Ascending aorta (tissue), 2 donors: ENCODE measurements around the gene RNF187. TPM values are rescaled to one million over a fixed set of nuclear protein-coding genes. Genes with fewer than 3 reads are reported as not detected.

Source experiments
- DNase-seq, 2 donors: peaks; one replicate each; pipeline ENCODE4 v3.0.0-alpha.2; 2019; ENCODE audit warnings: low spot score in 2 of 2
- H3K27ac ChIP-seq, 2 donors: fragments of 200-600 bp; sonication (generic); one replicate each; pipeline ENCODE4 v1.5.1; 2016 to 2017; ENCODE audit warnings: mild to moderate bottlenecking in 1 of 2
- H3K27me3 ChIP-seq: fragments of 200-600 bp; sonication (generic); one replicate; pipeline ENCODE4 v1.5.1; 2017
- H3K36me3 ChIP-seq, 2 donors: fragments of 200-600 bp; sonication (generic); one replicate each; pipeline ENCODE4 v1.5.1; 2016
- H3K4me1 ChIP-seq, 2 donors: fragments of 200-600 bp; sonication (generic); one replicate each; pipeline ENCODE4 v1.5.1; 2016 to 2017; ENCODE audit warnings: mild to moderate bottlenecking in 1 of 2
- H3K4me3 ChIP-seq, 2 donors: fragments of 200-600 bp; sonication (generic); one replicate each; pipeline ENCODE4 v1.5.1; 2016 to 2017; ENCODE audit warnings: mild to moderate bottlenecking in 1 of 2
- H3K9me3 ChIP-seq, 2 donors: fragments of 200-600 bp; sonication (generic); one replicate each; pipeline ENCODE4 v1.5.1; 2016
- intact Hi-C: fragments of 100-400 bp; cut with DNase I; formaldehyde crosslinking; loops from one replicate; pipeline ENCODE4 v1.15.1; 2023
- total RNA-seq: library from RNA; depleted of rRNA; stranded (reverse); fragments of >200 nt; gene quantifications from one replicate; pipeline ENCODE4 v1.1.0, GENCODE V29; 2016
- TF ChIP-seq, protein P1 (sequence below), 3 experiments: fragments of 200-600 bp in 2 of 3; fragments of 450-650 bp in 1 of 3; sonication (generic) in 2 of 3; IDR thresholded peaks; one replicate each; pipeline ENCODE4 v1.5.1; 2016 to 2019; ENCODE audit warnings: antibody characterized with exemption in 3 of 3, mild to moderate bottlenecking in 1 of 3, moderate library complexity in 1 of 3

The RNF187 gene
- total RNA-seq, 1 donor from 2014 or later: 24.3 TPM

GRCh38 chr1:228490120-228491078 lies 3.2 kb downstream of the RNF187 start:
- Histone ChIP-seq H3K4me3 (no peak overlapping the region), H3K27ac (no peak overlapping the region), H3K36me3 (peaks cover 30 to 42% of the 10 kb centered on the region in 2 donors), H3K27me3 (no peaks in the 10 kb centered on the region), H3K4me1 (peaks cover 15 to 27% of the 10 kb centered on the region in 2 donors), H3K9me3 (no peaks in the 10 kb centered on the region)
- DNase-seq: no peak
- intact Hi-C loops: no loop called here
- TF ChIP-seq, protein P1, sequence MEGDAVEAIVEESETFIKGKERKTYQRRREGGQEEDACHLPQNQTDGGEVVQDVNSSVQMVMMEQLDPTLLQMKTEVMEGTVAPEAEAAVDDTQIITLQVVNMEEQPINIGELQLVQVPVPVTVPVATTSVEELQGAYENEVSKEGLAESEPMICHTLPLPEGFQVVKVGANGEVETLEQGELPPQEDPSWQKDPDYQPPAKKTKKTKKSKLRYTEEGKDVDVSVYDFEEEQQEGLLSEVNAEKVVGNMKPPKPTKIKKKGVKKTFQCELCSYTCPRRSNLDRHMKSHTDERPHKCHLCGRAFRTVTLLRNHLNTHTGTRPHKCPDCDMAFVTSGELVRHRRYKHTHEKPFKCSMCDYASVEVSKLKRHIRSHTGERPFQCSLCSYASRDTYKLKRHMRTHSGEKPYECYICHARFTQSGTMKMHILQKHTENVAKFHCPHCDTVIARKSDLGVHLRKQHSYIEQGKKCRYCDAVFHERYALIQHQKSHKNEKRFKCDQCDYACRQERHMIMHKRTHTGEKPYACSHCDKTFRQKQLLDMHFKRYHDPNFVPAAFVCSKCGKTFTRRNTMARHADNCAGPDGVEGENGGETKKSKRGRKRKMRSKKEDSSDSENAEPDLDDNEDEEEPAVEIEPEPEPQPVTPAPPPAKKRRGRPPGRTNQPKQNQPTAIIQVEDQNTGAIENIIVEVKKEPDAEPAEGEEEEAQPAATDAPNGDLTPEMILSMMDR (IDR thresholded peaks at IDR 0.05): no peak

DNA sequence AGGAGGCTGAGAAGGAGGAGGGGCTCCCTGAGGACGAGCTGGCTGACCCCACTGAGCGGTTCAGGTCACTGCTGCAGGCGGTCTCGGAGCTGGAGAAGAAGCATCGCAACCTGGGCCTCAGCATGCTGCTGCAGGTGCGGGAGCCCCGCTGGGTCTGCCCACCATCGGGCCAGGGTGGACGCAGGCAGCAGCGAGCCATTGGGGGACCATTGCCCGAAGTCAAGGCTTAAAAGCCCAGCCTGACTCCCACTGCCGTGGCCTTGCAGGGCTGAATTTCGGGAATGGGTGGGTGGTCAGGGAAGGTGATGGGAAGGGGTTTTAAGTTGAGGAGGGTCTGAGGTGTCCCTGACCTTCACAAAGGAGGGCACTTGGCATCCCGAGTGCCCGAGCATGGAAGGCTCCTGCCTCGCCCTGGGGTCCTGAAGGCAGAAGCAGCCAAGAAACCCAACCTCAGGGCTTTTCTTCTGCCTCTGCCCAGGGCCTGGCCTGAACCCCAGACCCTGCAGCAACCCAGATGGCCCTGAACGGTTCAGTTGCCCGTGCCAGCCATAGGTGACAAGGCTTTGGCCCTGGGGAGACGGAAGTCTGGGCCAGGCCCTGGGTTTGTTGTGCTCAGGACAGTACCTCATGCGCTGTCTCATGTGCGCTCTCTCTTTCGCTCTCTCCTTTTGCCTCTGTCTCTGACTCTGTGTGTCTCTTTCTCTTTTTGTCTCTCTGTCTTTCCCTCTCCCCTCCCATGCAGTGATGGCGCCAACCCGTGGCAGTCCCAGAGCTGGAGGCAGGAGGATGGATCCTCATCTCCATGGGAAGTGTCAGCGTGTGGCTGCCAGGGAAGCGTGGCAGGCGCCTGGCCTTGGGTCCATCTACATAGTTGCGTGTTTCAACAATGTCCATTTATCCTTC lies 6.2 kb downstream of the RNF187 start:
- intact Hi-C loops: no loop called here
- no peak for DNase-seq
- peaks cover 40 to 57% of the 10 kb centered on the region in 2 donors for H3K36me3 ChIP-seq

DNA sequence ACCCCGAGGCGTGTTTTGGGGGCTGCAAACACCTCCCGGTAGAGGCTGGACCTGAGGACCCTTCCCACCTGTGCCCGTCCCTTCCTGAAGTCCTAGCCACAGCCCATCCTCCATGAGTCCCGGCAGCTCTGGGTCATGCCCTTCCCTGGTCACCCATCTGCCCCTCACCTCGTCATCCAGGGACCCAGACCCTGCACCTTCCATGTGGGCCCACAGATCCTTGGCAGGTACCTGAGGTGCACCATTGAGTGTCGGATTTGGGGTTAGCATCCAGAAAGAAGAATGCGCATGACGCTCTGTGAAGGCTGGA lies 6.8 kb downstream of the RNF187 start:
- TF ChIP-seq, protein P1 (IDR thresholded peaks at IDR 0.05): no peak
- intact Hi-C loops: no loop called here
- DNase-seq: no peak
- Histone ChIP-seq H3K9me3 (no peaks in the 10 kb centered on the region), H3K27me3 (no peaks in the 10 kb centered on the region), H3K4me1 (peaks cover 0 to 4% of the 10 kb centered on the region in 2 donors), H3K27ac (no peak overlapping the region), H3K36me3 (peaks cover 40 to 57% of the 10 kb centered on the region in 2 donors), H3K4me3 (no peak overlapping the region)

More for the DNA sequence above, 6.2 kb downstream of the RNF187 start:
- Histone ChIP-seq H3K27me3 (no peaks in the 10 kb centered on the region), H3K4me3 (no peak overlapping the region), H3K27ac (no peak overlapping the region), H3K4me1 (peaks cover 5 to 10% of the 10 kb centered on the region in 2 donors), H3K9me3 (no peaks in the 10 kb centered on the region)
- TF ChIP-seq, protein P1 (IDR thresholded peaks at IDR 0.05): no peak

- Histone ChIP-seq H3K9me3 (no peaks in the 10 kb centered on the region), H3K4me1 (peaks cover 0 to under 1% of the 10 kb centered on the region in 2 donors), H3K27me3 (no peaks in the 10 kb centered on the region), H3K36me3 (peaks cover 40 to 57% of the 10 kb centered on the region in 2 donors), H3K4me3 (no peak overlapping the region), H3K27ac (no peak overlapping the region)
- intact Hi-C loops: no loop called here
- TF ChIP-seq, protein P1 (IDR thresholded peaks at IDR 0.05): no peak
- DNase-seq: no peak
Measured at GRCh38 chr1:228494391-228494790, 7.2 kb downstream of the RNF187 start.

- intact Hi-C loops: no loop called here
- DNase-seq: peak in 1 of 2 donors; percentile 31
- no peak overlapping the region for H3K4me3 ChIP-seq
- no peaks in the 10 kb centered on the region for H3K27me3 ChIP-seq
- TF ChIP-seq, protein P1 (IDR thresholded peaks at IDR 0.05): no peak
- no peaks in the 10 kb centered on the region for H3K9me3 ChIP-seq
- H3K4me1 ChIP-seq: no peaks in the 10 kb centered on the region
- peaks cover 40 to 51% of the 10 kb centered on the region in 2 donors for H3K36me3 ChIP-seq
- no peak overlapping the region for H3K27ac ChIP-seq
Measured at GRCh38 chr1:228494970-228495853, 8.0 kb downstream of the RNF187 start.
